ENCODE data around the gene USP47. TPM values are rescaled to one million over a fixed set of nuclear protein-coding genes. Genes with fewer than 3 reads are reported as not detected.

Gene USP47
- total RNA-seq, 1 experiment from 2014 or later, result 39.2 TPM

GRCh38 chr11:11947825-11948224 is 106.1 kb downstream of the USP47 start:
- Histone ChIP-seq H3K27ac (ENCODE audit: low read length) (no peak overlapping the region), H3K36me3 (ENCODE audit: control insufficient read depth, insufficient read depth, low read length) (peaks cover 19% of the 10 kb centered on the region), H3K27me3 (ENCODE audit: control insufficient read depth, insufficient read depth, low read length) (no peaks in the 10 kb centered on the region), H3K4me3 (ENCODE audit: low read depth in 2 of 2, low read length in 2 of 2) (no peak overlapping the region), H3K9me3 (ENCODE audit: control insufficient read depth, insufficient read depth, low read depth, low read length) (no peaks in the 10 kb centered on the region), H3K4me1 (ENCODE audit: control insufficient read depth, insufficient read depth, low read length) (peaks cover 2% of the 10 kb centered on the region; the same call in 1 of the 2 replicates)
- DNase-seq (ENCODE audit: low read depth, low spot score), result no peak
- no TSS peak for BruUV-seq (replicated peaks)
- TF ChIP-seq POLR2AphosphoS5 (IDR thresholded peaks at IDR 0.05; ENCODE audit: low read depth, low read length) (no peak), SIN3A (IDR thresholded peaks at IDR 0.05; ENCODE audit: borderline replicate concordance, insufficient read depth, low read depth, low read length) (no peak), CTCF (IDR thresholded peaks at IDR 0.05) (no peak), TCF7L2 (IDR thresholded peaks at IDR 0.05; ENCODE audit: low read depth, low read length) (no peak), REST (IDR thresholded peaks at IDR 0.05; ENCODE audit: insufficient read depth in 1 of 2, low read depth in 2 of 2, low read length in 1 of 2) (no peak)
- POLR2A ChIA-PET, result interaction anchor here (0.7 kb wide), 1 partner anchor 1280 kb away, joined by 4 read pairs; no protein-coding TSS in a partner anchor
- CTCF ChIA-PET, result no interaction called here
- intact Hi-C loops (cut with micrococcal nuclease; ENCODE audit: unreplicated experiment), result no loop called here
- in situ Hi-C loops (cut with HindIII; ENCODE audit: low pct_unique_long_range_greater_than_20kb, low sequenced_read_pairs), result no loop called here
- no peak for ATAC-seq

GRCh38 chr11:11948242-11948947 is 106.6 kb downstream of the USP47 start:
- in situ Hi-C loops (cut with HindIII; ENCODE audit: low pct_unique_long_range_greater_than_20kb, low sequenced_read_pairs), result no loop called here
- no TSS peak for BruUV-seq (replicated peaks)
- H3K27me3 ChIP-seq (ENCODE audit: control insufficient read depth, insufficient read depth, low read length), result no peaks in the 10 kb centered on the region
- H3K4me3 ChIP-seq (ENCODE audit: low read depth in 2 of 2, low read length in 2 of 2), result no peak overlapping the region
- ChIA-PET CTCF (no interaction called here), POLR2A (interaction anchor here (0.7 kb wide), 1 partner anchor 1281 kb away, joined by 4 read pairs; no protein-coding TSS in a partner anchor)
- peaks cover 2% of the 10 kb centered on the region; the same call in 1 of the 2 replicates for H3K4me1 ChIP-seq (ENCODE audit: control insufficient read depth, insufficient read depth, low read length)
- no peak overlapping the region for H3K27ac ChIP-seq (ENCODE audit: low read length)
- TF ChIP-seq CTCF (IDR thresholded peaks at IDR 0.05) (no peak), TCF7L2 (IDR thresholded peaks at IDR 0.05; ENCODE audit: low read depth, low read length) (no peak), REST (IDR thresholded peaks at IDR 0.05; ENCODE audit: insufficient read depth in 1 of 2, low read depth in 2 of 2, low read length in 1 of 2) (no peak), SIN3A (IDR thresholded peaks at IDR 0.05; ENCODE audit: borderline replicate concordance, insufficient read depth, low read depth, low read length) (no peak), POLR2AphosphoS5 (IDR thresholded peaks at IDR 0.05; ENCODE audit: low read depth, low read length) (no peak)
- H3K36me3 ChIP-seq (ENCODE audit: control insufficient read depth, insufficient read depth, low read length), result peaks cover 19% of the 10 kb centered on the region
- ATAC-seq, result no peak; the same call in 1 of the 2 replicates
- DNase-seq (ENCODE audit: low read depth, low spot score), result no peak
- intact Hi-C loops (cut with micrococcal nuclease; ENCODE audit: unreplicated experiment), result no loop called here
- no peaks in the 10 kb centered on the region for H3K9me3 ChIP-seq (ENCODE audit: control insufficient read depth, insufficient read depth, low read depth, low read length)

Data from Panc1 (cell line).